ENCODE results near the gene KCP.

Gene KCP

GRCh38 chr7:128921866-128922440 is 11.4 kb upstream of the KCP start:
- H3K4me3 ChIP-seq (ENCODE audit: control insufficient read depth, low read depth, low read length): no peak overlapping the region
- no peak for DNase-seq (ENCODE audit: low read depth)
- no peak for TF ChIP-seq CTCF (IDR thresholded peaks at IDR 0.05; ENCODE audit: control insufficient read depth, insufficient read depth, low read depth, low read length, missing control alignments)

- TF ChIP-seq CTCF (IDR thresholded peaks at IDR 0.05; ENCODE audit: control insufficient read depth, insufficient read depth, low read depth, low read length, missing control alignments): no peak
- no peak overlapping the region for H3K4me3 ChIP-seq (ENCODE audit: control insufficient read depth, low read depth, low read length)
- no peak for DNase-seq (ENCODE audit: low read depth)
Observed at GRCh38 chr7:128920913-128921582, 10.5 kb upstream of the KCP start.

GRCh38 chr7:128919881-128920799 is 9.6 kb upstream of the KCP start:
- no peak overlapping the region for H3K4me3 ChIP-seq (ENCODE audit: control insufficient read depth, low read depth, low read length)
- DNase-seq (ENCODE audit: low read depth): no peak
- TF ChIP-seq CTCF (IDR thresholded peaks at IDR 0.05; ENCODE audit: control insufficient read depth, insufficient read depth, low read depth, low read length, missing control alignments): no peak

GRCh38 chr7:128919241-128919640 is 8.7 kb upstream of the KCP start:
- DNase-seq (ENCODE audit: low read depth): no peak
- no peak for TF ChIP-seq CTCF (IDR thresholded peaks at IDR 0.05; ENCODE audit: control insufficient read depth, insufficient read depth, low read depth, low read length, missing control alignments)

GRCh38 chr7:128918016-128918665 is 7.6 kb upstream of the KCP start:
- no peak overlapping the region for H3K4me3 ChIP-seq (ENCODE audit: control insufficient read depth, low read depth, low read length)
- TF ChIP-seq CTCF (IDR thresholded peaks at IDR 0.05; ENCODE audit: control insufficient read depth, insufficient read depth, low read depth, low read length, missing control alignments): no peak
- DNase-seq (ENCODE audit: low read depth): no peak

More at GRCh38 chr7:128919241-128919640, 8.7 kb upstream of the KCP start:
- H3K4me3 ChIP-seq (ENCODE audit: control insufficient read depth, low read depth, low read length): no peak overlapping the region

GRCh38 chr7:128917122-128917521 is 6.6 kb upstream of the KCP start:
- TF ChIP-seq CTCF (IDR thresholded peaks at IDR 0.05; ENCODE audit: control insufficient read depth, insufficient read depth, low read depth, low read length, missing control alignments): no peak
- DNase-seq (ENCODE audit: low read depth): no peak
- no peak overlapping the region for H3K4me3 ChIP-seq (ENCODE audit: control insufficient read depth, low read depth, low read length)
